Measurements from ENCODE around the gene CYBB.

Gene CYBB

DNA sequence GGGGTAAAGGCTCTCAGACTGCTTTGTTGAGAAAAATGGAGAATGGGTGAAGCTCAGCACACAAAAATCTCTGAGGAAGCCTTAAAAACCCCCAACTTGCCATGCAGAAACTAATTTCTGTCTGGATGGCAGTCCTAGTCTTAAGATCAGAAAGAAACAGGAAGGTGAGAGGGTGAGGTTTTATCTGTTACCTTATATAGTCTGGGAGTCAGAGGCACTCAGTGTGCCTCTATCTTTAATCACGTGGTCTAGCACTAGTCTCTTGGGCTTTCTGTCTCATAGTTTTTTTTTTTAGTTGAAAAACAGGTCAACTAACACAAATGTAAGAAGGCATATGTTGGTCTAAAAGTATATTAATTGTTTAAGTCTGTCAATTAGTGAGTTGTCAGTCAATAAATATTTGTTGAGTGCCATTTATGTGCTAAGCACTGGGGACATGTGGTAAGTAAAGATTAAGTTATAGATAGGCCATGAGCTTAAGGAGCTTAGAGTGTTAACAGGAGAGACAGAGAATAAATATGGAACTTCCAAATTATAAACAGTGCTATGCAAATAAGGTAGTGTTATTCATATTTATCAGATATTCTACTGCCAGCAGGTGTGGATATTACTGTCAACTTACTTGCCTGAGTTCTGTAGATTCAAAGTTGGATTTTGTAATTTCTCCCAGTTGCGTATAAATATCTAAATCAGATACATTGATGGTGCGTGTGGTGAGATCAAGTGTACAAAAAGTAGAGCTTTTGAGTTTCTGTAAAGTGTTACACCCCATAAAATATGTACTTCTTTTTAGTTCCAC is 7.0 kb downstream of the CYBB start:
- DNase-seq: peak; percentile 50

GRCh38 chrX:37787423-37787869 is 7.6 kb downstream of the CYBB start:
- peak; percentile 17 for DNase-seq

DNA sequence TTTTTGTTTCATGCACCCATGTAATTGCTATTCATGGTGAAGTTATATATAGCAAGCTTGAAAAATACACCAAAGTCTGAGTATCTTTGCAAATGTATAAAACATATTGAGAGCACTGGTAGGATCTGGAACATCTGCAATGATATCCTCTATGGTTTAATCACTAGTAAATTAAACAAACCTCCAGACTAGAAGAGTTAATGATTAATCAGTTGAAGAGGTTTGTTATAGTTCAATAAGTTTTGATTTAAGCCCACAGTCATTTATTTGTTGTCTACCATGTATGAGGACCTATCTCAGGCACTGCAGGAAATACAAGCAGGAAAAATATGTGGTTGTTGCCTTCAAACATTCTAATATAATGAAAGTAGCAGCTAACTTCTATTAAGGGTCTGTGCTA is 16.5 kb downstream of the CYBB start:
- DNase-seq: no peak

GRCh38 chrX:37796805-37797204 is 16.9 kb downstream of the CYBB start:
- DNase-seq: peak; percentile 50

DNA sequence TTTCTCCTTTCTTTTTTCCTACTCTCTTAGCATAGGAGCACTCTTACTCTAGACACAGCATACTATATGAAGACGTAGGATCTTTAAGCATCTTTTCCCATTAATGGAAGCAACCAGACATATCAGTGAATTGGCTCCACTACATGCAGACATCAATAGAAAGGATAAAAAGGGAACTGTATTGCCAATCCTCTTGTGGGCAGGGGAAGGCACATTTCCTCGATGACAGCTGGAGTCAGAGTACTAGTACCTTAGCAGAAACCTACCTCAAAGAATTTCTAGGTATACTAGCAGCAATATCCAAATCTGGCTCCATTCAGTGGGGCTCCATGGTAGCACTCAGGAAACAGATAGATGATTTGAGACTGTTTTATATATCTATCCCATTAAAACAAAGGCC is 20.1 kb downstream of the CYBB start:
- DNase-seq: no peak

DNA sequence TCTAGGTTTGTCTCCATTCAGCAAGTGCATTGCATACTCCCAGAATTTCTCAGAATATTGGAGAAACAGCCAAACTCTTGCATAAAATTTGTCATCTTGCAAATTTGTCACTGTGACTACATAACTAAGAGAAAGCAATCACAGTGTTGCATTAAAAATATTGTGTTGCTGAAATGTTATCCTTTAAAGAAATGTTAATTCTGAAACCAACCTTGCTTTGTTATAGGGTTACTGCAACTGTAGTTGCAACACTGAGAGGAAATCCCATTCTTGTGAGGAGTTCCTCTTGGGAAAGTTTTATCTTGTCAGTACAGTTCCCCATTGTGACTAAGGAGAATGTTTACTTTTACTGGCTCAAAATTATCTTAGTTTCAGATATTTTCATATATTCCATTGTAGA is 20.9 kb downstream of the CYBB start:
- DNase-seq: peak; percentile 43

- peak; percentile 48 for DNase-seq
Observed at GRCh38 chrX:37802028-37802427, 22.2 kb downstream of the CYBB start.

GRCh38 chrX:37803057-37803456 is 23.2 kb downstream of the CYBB start:
- DNase-seq: no peak

GRCh38 chrX:37809970-37810369 is 30.1 kb downstream of the CYBB start:
- DNase-seq: no peak

- peak; percentile 89 for DNase-seq
Observed at GRCh38 chrX:37812110-37812509, 32.3 kb downstream of the CYBB start.

DNA sequence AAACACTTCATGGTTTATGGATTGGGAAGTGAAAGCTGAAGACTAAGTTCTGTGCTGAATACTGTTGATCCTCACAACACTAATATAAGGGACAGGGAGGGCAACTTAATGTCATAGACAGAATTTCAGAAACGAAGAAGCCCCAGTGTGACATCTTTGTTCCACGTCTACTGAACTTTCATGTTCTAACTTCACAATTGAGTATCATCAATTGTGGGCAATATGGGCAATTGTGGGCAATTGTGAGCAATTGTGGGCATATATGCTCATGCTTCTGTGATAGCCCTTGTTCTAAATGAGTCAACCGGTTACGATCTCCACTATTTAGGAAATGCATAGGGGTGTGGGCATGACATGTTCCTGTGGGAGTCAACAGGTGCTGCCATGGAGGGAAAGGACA is 33.7 kb downstream of the CYBB start:
- no peak for DNase-seq

DNA sequence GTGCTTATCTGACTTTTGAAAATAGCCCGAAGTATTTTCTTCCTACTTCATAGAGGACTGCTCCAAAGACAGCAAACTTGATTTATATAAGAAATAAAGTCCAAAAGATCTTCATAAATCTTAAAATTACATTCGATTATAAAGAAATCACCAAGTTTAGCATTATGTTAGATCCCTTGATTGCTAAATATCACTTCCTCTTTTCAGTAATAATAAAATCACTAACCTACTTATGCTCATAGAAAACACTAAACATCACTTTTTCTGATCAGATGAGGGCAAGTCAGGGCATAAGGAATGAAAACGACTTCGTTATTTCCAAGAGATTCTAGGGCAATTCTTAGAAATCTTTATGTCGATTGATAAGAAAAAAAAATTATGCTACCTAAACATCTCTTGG is 35.5 kb downstream of the CYBB start:
- DNase-seq: peak; percentile 38

DNA sequence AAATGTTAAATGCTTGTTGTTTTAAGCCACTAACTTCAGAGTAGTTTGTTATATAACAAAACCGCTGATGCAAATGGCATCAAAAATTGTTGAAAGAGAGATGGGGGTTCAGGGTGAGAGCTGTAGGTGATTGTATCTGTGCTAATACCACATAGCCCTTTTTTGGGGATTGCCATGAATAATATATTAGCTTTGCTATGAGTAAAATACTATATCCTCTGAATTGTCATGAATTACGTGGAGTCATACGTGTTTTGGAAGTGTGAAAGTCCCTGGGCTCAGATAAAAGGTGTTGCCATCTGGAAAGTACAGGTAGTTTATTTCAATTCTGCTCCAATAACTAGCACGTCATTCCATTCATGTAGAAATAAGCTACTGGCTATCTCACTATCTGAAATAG is 36.9 kb downstream of the CYBB start:
- no peak for DNase-seq

DNA sequence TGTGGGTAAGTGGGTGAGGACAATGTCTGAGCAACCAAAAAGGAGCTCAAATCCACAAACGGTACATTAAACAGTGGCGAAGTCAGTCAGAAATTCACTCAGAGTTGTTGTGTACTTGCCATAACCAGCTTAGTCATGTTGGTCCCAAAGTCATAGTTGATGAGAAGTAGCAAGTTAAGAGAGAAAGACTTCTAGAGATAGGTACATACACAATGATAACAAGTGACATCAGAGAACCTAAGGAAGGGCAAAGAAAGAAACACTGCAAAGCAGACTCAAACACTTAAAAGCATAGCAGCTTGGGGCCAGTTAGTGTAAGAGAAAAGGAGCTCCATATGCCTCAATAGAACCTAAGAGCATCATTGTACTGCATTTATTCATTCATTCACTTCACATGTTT is 37.3 kb downstream of the CYBB start:
- no peak for DNase-seq

GRCh38 chrX:37817579-37817978 is 37.7 kb downstream of the CYBB start:
- no peak for DNase-seq

DNA sequence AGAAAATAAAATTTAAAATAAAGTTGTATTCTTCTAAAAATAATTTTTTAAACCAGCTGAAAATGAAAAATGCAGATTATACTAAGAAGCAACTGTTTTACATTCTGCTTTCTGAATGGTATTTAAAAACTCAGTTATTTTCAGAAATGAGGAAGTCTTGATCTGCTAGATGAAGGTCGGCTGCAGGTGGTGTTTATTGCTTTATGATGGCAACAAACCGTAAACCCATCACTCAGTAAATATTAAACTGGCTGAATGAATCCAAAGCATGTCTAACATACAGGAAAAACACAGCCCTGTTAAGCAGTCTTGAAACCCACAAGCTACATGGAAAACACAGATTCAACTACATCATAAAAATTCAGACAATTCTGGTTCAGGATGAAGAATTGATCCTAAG is 38.2 kb downstream of the CYBB start:
- DNase-seq: peak; percentile 10

DNA sequence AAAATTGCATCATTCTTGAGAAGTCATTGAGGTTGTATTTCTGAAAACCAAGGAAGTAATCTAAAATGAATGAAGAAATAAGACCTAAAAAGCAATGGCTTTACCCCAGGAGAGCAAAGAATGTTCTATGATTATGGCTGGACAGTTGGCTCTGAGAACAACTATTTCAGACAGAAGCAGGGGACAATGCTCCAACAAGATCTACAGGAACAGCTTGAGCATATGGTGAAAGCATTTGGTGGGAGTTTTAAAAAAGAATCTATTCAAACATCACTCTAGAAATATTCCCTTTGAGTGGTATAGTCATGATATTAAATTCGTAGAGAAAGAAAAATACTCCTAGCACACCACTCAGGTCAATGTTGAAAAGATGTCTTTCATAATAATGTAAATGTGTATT is 40.8 kb downstream of the CYBB start:
- no peak for DNase-seq

DNA sequence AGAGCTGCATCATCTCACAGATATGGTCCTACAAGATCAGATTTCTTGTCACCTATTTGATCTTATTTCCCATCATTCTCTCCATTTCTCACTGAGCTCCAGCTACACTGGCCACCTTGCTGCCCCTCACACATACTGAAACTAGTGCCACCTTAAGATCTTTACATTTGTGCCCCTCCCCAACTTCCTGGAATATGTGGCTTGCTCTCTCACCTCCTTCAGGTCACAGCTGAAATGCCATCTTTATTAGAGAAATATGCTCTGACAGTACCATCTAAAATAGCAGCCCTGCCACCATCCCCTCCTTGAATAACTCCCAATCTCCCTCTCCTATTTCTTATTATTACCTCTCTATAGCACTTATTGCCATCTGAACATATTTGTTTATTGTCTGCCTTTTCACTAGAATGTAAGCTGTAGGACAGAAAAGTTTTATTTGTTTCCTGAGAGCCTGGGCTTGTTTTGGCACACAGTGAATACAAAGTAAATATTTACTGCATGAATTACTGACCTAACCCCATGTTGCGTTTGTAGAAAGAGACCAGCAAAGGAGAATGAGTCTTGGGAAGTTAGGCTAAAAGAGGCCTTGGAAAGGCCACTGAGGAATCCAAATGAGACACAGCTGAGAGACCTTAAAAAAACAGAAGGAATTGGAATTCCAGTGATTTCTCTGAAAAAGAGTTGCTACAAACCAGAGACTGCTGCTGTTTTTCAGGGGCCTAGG is 44.8 kb downstream of the CYBB start:
- DNase-seq: no peak

- peak; percentile 75 for DNase-seq
Observed at GRCh38 chrX:37825215-37825842, 45.5 kb downstream of the CYBB start.

- DNase-seq: no peak
Observed at GRCh38 chrX:37829721-37830120, 49.9 kb downstream of the CYBB start.

DNA sequence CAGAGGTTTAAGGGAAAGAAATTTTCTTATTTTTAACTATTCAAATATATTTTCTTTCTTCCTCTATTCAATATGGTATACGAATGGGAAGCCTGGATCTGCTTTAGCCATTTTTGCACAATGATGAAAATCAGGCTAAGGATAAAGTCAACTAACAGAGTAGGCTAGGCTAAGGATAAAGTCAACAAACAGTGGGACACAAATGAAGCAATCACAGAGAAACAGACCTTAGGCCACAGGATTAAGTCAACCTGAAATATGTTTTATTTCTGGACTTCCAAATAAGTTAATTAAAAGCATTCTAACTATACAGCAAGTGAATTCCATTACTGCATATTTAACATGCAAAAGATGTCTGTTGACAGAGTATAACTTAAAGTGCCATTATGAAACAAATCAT is 50.5 kb downstream of the CYBB start:
- no peak for DNase-seq

DNA sequence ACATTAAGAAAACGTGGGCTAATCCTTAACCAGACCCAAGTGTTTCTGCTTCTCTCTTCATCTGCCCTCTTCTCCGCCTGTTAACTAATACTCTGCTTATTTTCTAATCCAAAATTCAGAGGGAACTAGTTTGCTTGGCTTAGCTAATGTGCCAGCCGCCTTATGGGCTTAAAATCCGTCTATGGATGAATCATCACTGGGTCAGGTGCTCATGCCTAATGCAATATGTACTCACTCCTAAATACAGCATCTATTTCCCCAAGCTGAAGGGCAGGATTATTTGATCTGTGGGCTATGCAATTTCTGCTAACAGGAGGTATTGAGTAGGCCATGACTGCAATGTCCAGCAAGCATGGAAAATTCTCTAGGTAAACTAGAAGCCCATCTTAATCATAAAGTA is 55.1 kb downstream of the CYBB start:
- no peak for DNase-seq

DNA sequence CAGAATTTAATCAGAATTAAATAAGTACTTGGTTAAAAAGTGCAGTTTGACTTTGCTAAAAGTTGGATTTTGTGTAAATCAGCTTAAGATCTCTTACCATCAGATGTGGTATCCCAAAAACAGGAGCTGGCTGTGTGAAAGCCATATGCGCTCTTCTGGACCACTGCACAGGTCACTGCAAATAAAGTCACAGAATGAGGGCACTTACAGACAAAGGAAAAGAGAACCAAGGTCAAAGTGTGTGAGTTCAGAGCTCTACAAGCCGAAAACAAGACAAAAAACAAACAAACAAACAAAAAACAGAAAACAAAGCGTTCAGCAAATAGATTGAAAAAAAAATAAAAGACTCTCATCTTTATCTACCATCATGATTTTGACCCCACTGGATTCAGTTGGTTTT is 61.1 kb downstream of the CYBB start:
- DNase-seq: no peak

DNA sequence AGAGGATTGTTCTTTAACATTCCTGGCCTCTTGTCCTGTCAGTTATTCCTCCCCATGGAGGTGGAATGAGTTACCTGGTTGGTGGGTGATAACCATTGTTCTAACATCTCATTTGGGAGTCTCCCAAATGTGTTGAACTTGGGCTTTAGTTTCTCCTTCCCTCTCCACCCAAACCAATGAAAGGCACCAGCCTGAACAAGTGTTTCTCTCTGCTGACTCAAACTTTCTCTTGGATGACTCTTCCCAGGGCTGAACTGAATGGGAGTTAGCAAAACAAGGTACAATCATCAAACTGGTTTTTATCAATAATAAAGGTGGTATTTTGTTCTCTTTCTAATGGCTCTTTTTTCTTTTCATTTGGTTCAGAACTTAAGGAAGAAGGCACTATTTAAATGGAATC is 64.8 kb downstream of the CYBB start:
- DNase-seq: no peak

All from OCI-M1 (cell line).